HFF-Myc (cell line): ENCODE data around the gene TNS2.

Experiments used
- DNase-seq: peaks from one replicate; pipeline ENCODE4 v3.0.0-alpha.2; 2011; ENCODE audit warnings: low read depth; ENCODE audit errors: extremely low read depth
- H3K4me3 ChIP-seq: replicated peaks from 2 replicates; pipeline ENCODE4 v1.5.1; 2011; ENCODE audit warnings: low read depth, mild to moderate bottlenecking, control low read depth, low read length
- CTCF ChIP-seq: IDR thresholded peaks from 2 replicates; pipeline ENCODE4 v1.5.1; 2012; ENCODE audit warnings: mild to moderate bottlenecking, low read depth, low read length, control low read depth; ENCODE audit errors: missing control alignments

TNS2 gene

GRCh38 chr12:53113136-53113705 lies 63.4 kb downstream of the TNS2 start:
- DNase-seq = no peak
- TF ChIP-seq CTCF = no peak

DNA sequence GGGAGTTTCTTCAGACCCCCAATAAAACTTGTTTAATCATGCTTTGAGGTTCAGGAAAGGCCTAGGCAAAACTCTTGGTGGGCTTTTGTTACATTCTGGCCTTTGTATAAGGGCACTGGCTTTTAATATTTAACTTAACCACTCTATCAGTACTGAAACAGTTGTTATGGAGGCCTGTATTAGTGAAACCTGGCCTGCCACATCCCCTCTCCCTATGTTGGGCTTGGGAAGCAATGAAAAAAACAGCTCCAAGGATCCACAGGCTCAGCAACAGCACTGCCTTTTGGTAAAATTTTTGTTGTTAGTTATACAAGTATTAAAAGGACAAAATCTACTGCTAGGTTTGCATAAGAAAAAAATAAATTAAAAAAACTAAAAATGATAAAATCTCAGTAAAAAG lies 64.1 kb downstream of the TNS2 start:
- H3K4me3 ChIP-seq = no peak overlapping the region
- TF ChIP-seq CTCF = no peak
- DNase-seq = no peak

More at GRCh38 chr12:53113136-53113705, 63.4 kb downstream of the TNS2 start:
- H3K4me3 ChIP-seq = no peak overlapping the region
